ENCODE data around the gene DNER. TPM values are rescaled to one million over a fixed set of nuclear protein-coding genes. Genes with fewer than 3 reads are reported as not detected.

The DNER gene
- total and polyA plus RNA-seq, 10 of the 15 experiments (the other 5 are each of a cell fraction or from before 2014, with no cell fraction given), result 0.04 to 0.08 (median 0.07) TPM; not detected in 7

DNA sequence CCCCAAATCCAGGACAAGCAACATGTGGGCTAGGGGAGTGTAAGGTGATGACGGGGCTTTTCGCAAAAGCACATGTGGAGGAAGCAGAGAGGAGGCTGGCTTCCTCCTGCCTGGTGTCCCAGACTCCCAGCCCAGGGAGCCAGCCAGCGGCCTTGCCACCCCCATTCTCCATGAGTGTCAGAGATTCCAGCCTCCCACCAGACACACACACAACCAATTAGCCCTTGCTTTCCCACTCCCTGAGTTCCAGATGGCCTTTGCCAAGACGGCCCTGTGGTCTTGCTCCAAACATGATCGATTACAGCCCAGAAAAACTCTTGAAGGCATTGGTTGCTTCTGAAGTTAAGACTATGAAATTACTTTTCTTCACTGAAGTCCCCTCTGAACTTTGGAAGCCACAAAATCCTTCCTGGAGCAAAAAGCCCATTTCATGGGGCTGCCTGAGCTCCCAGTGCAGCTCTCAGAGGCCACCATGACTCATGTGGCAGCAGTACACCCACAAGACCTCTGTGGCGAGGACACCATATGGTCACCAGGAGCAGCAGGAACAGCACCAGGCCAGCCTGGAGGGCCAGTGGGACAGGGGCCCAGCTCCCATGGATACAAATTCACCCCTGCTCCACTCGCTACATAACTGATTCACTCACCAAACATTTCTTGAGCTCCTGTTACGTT lies 374.1 kb downstream of the DNER start:
- DNase-seq (ENCODE audit: low read depth, low spot score) (no peak), FAIRE-seq (no peak), ATAC-seq (no peak)
- TF ChIP-seq, protein P1, sequence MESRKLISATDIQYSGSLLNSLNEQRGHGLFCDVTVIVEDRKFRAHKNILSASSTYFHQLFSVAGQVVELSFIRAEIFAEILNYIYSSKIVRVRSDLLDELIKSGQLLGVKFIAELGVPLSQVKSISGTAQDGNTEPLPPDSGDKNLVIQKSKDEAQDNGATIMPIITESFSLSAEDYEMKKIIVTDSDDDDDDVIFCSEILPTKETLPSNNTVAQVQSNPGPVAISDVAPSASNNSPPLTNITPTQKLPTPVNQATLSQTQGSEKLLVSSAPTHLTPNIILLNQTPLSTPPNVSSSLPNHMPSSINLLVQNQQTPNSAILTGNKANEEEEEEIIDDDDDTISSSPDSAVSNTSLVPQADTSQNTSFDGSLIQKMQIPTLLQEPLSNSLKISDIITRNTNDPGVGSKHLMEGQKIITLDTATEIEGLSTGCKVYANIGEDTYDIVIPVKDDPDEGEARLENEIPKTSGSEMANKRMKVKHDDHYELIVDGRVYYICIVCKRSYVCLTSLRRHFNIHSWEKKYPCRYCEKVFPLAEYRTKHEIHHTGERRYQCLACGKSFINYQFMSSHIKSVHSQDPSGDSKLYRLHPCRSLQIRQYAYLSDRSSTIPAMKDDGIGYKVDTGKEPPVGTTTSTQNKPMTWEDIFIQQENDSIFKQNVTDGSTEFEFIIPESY (IDR thresholded peaks at IDR 0.05), result no peak
- TF ChIP-seq, protein P2, sequence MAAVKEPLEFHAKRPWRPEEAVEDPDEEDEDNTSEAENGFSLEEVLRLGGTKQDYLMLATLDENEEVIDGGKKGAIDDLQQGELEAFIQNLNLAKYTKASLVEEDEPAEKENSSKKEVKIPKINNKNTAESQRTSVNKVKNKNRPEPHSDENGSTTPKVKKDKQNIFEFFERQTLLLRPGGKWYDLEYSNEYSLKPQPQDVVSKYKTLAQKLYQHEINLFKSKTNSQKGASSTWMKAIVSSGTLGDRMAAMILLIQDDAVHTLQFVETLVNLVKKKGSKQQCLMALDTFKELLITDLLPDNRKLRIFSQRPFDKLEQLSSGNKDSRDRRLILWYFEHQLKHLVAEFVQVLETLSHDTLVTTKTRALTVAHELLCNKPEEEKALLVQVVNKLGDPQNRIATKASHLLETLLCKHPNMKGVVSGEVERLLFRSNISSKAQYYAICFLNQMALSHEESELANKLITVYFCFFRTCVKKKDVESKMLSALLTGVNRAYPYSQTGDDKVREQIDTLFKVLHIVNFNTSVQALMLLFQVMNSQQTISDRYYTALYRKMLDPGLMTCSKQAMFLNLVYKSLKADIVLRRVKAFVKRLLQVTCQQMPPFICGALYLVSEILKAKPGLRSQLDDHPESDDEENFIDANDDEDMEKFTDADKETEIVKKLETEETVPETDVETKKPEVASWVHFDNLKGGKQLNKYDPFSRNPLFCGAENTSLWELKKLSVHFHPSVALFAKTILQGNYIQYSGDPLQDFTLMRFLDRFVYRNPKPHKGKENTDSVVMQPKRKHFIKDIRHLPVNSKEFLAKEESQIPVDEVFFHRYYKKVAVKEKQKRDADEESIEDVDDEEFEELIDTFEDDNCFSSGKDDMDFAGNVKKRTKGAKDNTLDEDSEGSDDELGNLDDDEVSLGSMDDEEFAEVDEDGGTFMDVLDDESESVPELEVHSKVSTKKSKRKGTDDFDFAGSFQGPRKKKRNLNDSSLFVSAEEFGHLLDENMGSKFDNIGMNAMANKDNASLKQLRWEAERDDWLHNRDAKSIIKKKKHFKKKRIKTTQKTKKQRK (IDR thresholded peaks at IDR 0.05; ENCODE audit: low read depth, low read length), result no peak
- TF ChIP-seq JUND (IDR thresholded peaks at IDR 0.05; ENCODE audit: low read depth, low read length) (no peak), CHD4 (IDR thresholded peaks at IDR 0.05) (no peak)
- no peak overlapping the region for H2AFZ ChIP-seq (ENCODE audit: control insufficient read depth, low read depth, low read length)
- ChIA-PET POLR2A (no interaction called here), RAD21 (ENCODE audit: unreplicated experiment) (no interaction called here), CTCF (no interaction called here), SMC1A (ENCODE audit: uncharacterized antibody, unreplicated experiment) (no interaction called here)
- WGBS (ENCODE audit: insufficient coverage, insufficient replicate concordance, low lambda C conversion rate, missing lambda C conversion rate), result 20% methylated on average over 8 of the region's 8 CpGs
- no peaks in the 10 kb centered on the region for H3K4me1 ChIP-seq (ENCODE audit: control insufficient read depth, insufficient read depth, low read length)
- H3K9me3 ChIP-seq (replicated peaks; ENCODE audit: control insufficient read depth, insufficient read depth, low read length), result no peaks in the 10 kb centered on the region
- H3K79me2 ChIP-seq (ENCODE audit: control insufficient read depth, insufficient read depth, low read length), result no peaks in the 10 kb centered on the region
- H3K27ac ChIP-seq (ENCODE audit: control insufficient read depth, insufficient read depth), result no peak overlapping the region
- H3K36me3 ChIP-seq (ENCODE audit: control insufficient read depth in 2 of 2, insufficient read depth in 2 of 2, low read length in 1 of 2), result no peaks in the 10 kb centered on the region
- in situ Hi-C loops (cut with MboI) (no loop called here), intact Hi-C loops (cut with micrococcal nuclease; ENCODE audit: unreplicated experiment) (loop anchor here (5.0 kb wide), 1 partner anchor 247 kb away; no protein-coding TSS in a partner anchor)
- no peak overlapping the region for H3K9ac ChIP-seq (ENCODE audit: control insufficient read depth, insufficient read depth, low read length)
- no peak overlapping the region for H3K4me3 ChIP-seq
- no peaks in the 10 kb centered on the region for H3K27me3 ChIP-seq (replicated peaks in 1 of 2; ENCODE audit: control insufficient read depth in 2 of 2, insufficient read depth in 2 of 2, low read length in 1 of 2)
- no TSS peak for BruUV-seq (replicated peaks)
- no peak overlapping the region for H3K4me2 ChIP-seq (ENCODE audit: control insufficient read depth, insufficient read depth)
- no peaks in the 10 kb centered on the region; the same call in 1 of the 2 replicates for H4K20me1 ChIP-seq (ENCODE audit: control insufficient read depth, insufficient read depth)
